Subcutaneous adipose tissue (tissue), 4 donors: ENCODE results near the gene HYCC2. TPM values are rescaled to one million over a fixed set of nuclear protein-coding genes. Genes with fewer than 3 reads are reported as not detected.

ENCODE experiments used
- CTCF ChIP-seq: fragments of 450-650 bp; IDR thresholded peaks from one replicate; pipeline ENCODE4 v1.5.1; 2016; ENCODE audit warnings: low read depth, mild to moderate bottlenecking, control low read depth, antibody characterized with exemption, moderate library complexity
- total RNA-seq, 4 donors: library from RNA; depleted of rRNA; stranded (reverse); fragments of >200 nt; gene quantifications; one replicate each; pipeline ENCODE4 v1.1.0, GENCODE V29; 2016

HYCC2 gene
- total RNA-seq, 4 donors from 2014 or later = 30.5 to 47.1 (median 35.9) TPM

DNA sequence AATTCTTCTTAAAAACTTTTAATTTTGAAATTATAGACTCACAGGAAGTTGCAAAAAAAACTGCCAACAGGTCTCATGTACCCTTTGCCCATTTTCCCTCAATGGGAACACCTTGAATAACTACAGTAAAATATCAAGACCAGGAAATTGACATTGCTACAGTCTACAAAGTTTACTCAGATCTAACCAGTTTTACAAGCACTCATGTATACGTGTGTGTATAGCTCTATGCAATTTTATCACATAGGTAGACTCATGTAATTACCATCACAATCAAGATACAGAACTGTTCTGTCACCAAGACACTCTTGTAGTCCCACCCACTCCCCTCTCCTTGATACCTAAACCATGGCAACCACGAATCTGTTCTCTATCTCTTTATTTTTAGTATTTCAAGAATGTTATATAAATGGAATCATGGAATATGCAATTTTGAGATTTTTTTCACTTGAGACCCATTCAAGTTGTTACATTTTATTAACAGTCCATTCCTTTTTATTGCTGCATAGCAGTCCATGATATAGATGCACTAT is 6.6 kb downstream of the HYCC2 start:
- TF ChIP-seq CTCF = no peak

DNA sequence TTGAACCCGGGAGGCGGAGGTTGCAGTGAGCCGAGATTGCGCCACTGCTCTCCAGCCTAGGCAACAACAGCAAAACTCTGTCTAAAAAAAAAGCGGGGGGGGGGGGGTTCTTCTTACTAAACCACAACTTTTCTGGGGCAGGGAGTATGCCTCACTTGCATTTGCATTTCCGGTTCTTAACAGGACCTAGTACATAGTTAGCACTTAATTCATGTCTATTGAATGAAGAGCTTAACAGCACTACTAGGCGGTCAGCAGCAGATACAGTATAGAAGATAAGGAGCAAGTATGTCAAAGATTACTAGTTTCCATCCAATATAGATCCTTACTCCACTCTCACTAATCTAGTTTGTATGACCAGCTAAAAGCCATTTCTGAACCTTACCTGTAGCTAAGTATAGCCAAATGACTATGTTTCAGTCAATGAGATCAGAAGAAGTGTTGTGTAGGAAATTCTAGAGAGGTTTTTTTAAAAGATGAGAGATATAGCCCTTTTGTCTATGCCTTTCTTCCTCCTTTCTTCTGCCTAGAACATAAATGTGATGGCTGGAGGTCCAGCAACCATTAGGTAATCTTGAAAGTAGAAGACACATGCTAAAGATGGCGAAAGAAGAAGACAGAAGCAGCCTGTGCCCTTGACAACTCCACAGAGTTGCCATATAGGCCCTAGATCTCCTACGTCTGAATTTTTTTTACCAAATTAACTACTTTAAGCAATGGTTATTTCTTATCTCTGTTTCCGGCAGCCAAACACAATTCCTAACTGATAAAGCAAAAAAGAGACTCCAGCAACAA is 11.3 kb downstream of the HYCC2 start:
- TF ChIP-seq CTCF = no peak

- no peak for TF ChIP-seq CTCF
These were observed 12.6 kb downstream of the HYCC2 start for GRCh38 chr2:201058914-201059313.

DNA sequence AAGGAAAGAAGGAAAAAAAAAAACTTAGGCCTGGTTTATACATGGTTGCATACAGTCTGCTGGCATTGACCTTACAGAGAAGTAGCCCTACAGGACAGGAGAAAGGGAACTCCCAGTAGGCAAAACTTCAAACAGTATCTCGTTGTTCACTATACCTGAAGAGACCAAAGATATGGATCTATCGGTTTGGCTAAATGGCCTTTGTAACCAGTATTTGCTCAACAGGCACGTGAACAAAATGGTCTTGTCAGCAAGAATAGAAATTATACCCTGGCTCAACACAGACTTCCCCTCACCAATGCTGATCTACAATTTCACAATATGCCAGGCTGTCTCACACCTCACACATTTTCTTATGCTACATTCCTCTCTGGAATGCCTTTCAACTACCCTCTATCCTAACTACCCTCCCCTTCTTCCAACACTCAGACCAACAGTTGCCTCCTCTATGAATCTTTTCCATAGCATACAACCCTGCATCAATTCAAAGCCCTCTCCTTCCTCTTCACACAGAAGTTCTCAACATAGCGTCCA is 13.7 kb downstream of the HYCC2 start:
- TF ChIP-seq CTCF = no peak

GRCh38 chr2:201057087-201057521 is 14.4 kb downstream of the HYCC2 start:
- TF ChIP-seq CTCF = no peak

DNA sequence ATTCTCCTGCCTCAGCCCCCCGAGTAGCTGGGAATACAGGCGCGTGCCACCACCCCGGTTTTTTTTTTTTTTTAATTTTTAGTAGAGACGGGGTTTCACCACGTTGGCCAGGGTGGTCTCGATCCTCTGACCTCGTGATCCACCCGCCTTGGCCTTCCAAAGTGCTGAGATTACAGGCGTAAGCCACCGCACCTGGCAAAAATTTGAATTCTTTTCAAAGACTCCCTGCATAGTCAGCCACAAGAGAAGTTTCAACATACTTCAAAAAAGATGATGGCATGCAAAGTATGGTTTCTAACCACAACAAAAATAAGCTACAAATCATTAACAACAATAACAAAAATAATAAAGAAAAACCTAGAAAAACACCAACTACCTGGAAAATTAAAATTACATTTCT is 22.0 kb downstream of the HYCC2 start:
- no peak for TF ChIP-seq CTCF

DNA sequence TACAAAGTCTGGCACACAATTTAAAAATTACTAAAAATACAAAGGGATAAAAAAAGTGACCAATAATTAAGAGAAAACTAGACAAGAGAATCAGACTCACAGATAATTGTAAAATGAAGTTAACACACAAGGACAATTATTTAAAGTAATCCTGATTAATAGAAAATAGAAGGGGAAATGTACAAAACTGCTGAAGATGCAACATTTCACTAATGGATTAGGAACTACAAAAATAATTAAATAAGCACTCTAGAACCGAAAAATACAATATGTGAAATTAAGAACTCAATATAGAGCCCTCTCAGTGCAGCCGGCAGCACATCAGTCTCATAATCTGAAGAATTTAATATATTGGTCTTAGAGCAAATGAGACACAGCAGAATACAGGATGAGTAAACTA is 24.6 kb downstream of the HYCC2 start:
- TF ChIP-seq CTCF = no peak
